Kidney (tissue), 14 donors: ENCODE measurements around the gene DNMT3B. TPM values are rescaled to one million over a fixed set of nuclear protein-coding genes. Genes with fewer than 3 reads are reported as not detected.

ENCODE experiments used
- DNase-seq, 5 donors: peaks; one replicate each; pipeline ENCODE4 v3.0.0-alpha.2; 2013 to 2020
- FAIRE-seq: peaks from 2 replicates; lab custom pipeline; 2012; peaks lifted over from hg19 to GRCh38; lab: Jason Lieb, UNC
- H3K27ac ChIP-seq, 2 donors: one replicate each; pipeline ENCODE4 v1.7.0; 2013; ENCODE audit warnings: low read depth in 2 of 2, low read length in 2 of 2, inconsistent platforms in 1 of 2
- H3K27me3 ChIP-seq: one replicate; pipeline ENCODE4 v1.7.1; 2013; ENCODE audit warnings: low read length, inconsistent platforms; ENCODE audit not compliant: control insufficient read depth, insufficient read depth
- H3K36me3 ChIP-seq, 3 donors: one replicate each; pipeline versions ENCODE4 v1.7.0 to v1.7.1; 2013; ENCODE audit warnings: low read length in 3 of 3, control low read depth in 1 of 3, inconsistent platforms in 1 of 3; ENCODE audit not compliant: insufficient read depth in 3 of 3, control insufficient read depth in 2 of 3
- H3K4me1 ChIP-seq, 3 donors: one replicate each; pipeline versions ENCODE4 v1.7.0 to v1.7.1; 2013; ENCODE audit warnings: low read length in 3 of 3, inconsistent platforms in 1 of 3, low read depth in 1 of 3; ENCODE audit not compliant: control insufficient read depth in 2 of 3, insufficient read depth in 2 of 3
- H3K4me3 ChIP-seq, 3 donors: one replicate each; pipeline versions ENCODE4 v1.7.0 to v1.8.1; 2013; ENCODE audit warnings: low read length in 3 of 3, control low read depth in 1 of 3, inconsistent platforms in 1 of 3
- H3K9ac ChIP-seq, 3 donors: one replicate each; pipeline versions ENCODE4 v1.7.0 to v1.7.1; 2013; ENCODE audit warnings: low read length in 3 of 3, control low read depth in 1 of 3, inconsistent platforms in 1 of 3
- H3K9me3 ChIP-seq, 3 donors: one replicate each; pipeline versions ENCODE4 v1.7.0 to v1.7.1; 2013; ENCODE audit warnings: low read length in 3 of 3, control low read depth in 1 of 3, inconsistent platforms in 1 of 3; ENCODE audit not compliant: control insufficient read depth in 2 of 3, insufficient read depth in 1 of 3
- CTCF ChIP-seq: IDR thresholded peaks from 3 replicates; pipeline ENCODE4 v1.5.1; 2012; ENCODE audit warnings: mild to moderate bottlenecking, moderate library complexity, borderline replicate concordance; ENCODE audit not compliant: insufficient read depth; ENCODE audit errors: extremely low read depth
- intact Hi-C: fragments of 100-400 bp; cut with DNase I; formaldehyde crosslinking; loops from one replicate; pipeline ENCODE4 v1.11.1; 2022
- polyA plus RNA-seq: library from polyadenylated mRNA; stranded (reverse); fragments of 350-450 nt; fragmentation: Illumina TruSeq; extraction: RNeasy Lipid Tissue Mini Kit (QIAGEN cat#74804); gene quantifications from one replicate; pipeline ENCODE4 v1.2.3, GENCODE V29; 2014; ENCODE audit warnings: low read depth, low replicate concordance; ENCODE audit not compliant: insufficient read depth
- total RNA-seq: library from RNA; stranded (reverse); fragmentation: NEBNext Ultra II Directional; extraction: Animal tissue kit (Norgen Biotek cat#: 25700); gene quantifications from one replicate; pipeline ENCODE4 v1.2.1, GENCODE V29; 2021
- donor health status: control.
- donor health status: control.
- donor health status: control.
- donor health status: control.
- donor health status: control.
- donor health status: DM: yes; HTN: yes; CAD: no.
- donor health status: Normal renal cell carcinoma (clear cell type).

The DNMT3B gene
- total and polyA plus RNA-seq, 2 donors from 2014 or later: 1.2 to 2.9 TPM

- H3K4me3 ChIP-seq: no peak overlapping the region
- intact Hi-C loops: no loop called here
- no peak overlapping the region for H3K27ac ChIP-seq
- H3K36me3 ChIP-seq: peaks cover 5 to 35% (median 26%) of the 10 kb centered on the region in 3 donors
- no peak for TF ChIP-seq CTCF
- H3K9me3 ChIP-seq: no peaks in the 10 kb centered on the region
- DNase-seq (no peak), FAIRE-seq (no peak)
- H3K9ac ChIP-seq: no peak overlapping the region
- peaks cover 0 to 4% (median 0%) of the 10 kb centered on the region in 3 donors for H3K4me1 ChIP-seq
- no peaks in the 10 kb centered on the region for H3K27me3 ChIP-seq
These were observed 75.0 kb downstream of the DNMT3B start for GRCh38 chr20:32837157-32837556.

DNA sequence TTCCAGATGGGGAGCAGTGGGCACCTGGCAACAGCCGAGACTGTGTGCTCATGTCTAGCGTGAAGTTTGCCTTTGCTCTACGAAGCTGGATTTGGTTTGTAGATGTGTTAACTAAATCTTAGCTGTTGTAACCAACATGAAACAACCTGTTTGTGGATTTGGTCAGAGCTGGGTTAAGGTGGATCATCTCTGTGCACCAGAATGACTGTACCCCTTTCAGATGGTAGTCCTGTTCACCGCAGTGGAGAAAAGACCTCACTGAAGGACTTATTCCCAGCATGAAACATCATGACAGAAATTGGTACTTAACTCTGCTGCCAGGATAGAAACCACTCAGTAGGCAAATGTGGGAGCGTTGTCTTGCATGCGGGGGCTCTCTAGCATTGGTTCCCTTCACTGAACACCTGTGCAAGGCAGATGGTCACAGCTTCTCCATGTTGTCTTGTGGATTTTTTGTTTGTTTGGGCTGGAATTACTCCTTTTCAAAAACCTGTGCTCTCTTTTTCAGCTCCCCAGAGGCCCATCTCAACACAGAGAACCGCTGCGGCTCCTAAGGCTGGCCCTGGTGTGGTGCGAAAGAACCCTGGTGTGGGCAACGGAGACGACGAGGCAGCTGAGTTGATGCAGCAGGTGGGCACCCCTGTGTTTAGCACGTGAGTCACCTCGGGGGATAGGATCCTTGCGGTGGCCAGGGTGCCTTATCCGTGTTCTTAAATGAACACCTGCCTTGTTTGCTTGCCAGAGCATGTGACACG is 77.2 kb downstream of the DNMT3B start:
- DNase-seq (no peak), FAIRE-seq (no peak)
- Histone ChIP-seq H3K4me1 (no peaks in the 10 kb centered on the region), H3K36me3 (peaks cover 9 to 42% (median 26%) of the 10 kb centered on the region in 3 donors), H3K27ac (no peak overlapping the region), H3K27me3 (no peaks in the 10 kb centered on the region), H3K9ac (no peak overlapping the region), H3K4me3 (no peak overlapping the region), H3K9me3 (no peaks in the 10 kb centered on the region)
- TF ChIP-seq CTCF: no peak
- intact Hi-C loops: no loop called here

DNA sequence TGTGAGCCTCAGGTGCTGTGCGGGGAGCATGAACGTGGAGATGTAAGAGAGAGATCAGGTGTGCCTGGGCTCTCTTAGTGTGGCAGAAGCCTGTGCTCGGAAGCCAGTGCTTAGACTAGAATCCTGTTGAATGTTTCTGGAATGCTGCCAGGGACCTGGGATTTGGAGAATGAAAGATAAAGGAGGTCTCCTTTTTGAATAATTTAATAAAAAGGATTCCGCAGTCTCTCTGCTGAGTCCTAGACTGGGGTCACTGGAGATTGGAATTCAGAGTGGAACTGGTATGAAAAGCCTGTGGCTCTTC is 77.7 kb downstream of the DNMT3B start:
- FAIRE-seq: no peak
- Histone ChIP-seq H3K27me3 (no peaks in the 10 kb centered on the region), H3K27ac (no peak overlapping the region), H3K4me1 (no peaks in the 10 kb centered on the region), H3K9me3 (no peaks in the 10 kb centered on the region), H3K9ac (no peak overlapping the region), H3K4me3 (no peak overlapping the region), H3K36me3 (peaks cover 9 to 42% (median 30%) of the 10 kb centered on the region in 3 donors)
- TF ChIP-seq CTCF: no peak
- intact Hi-C loops: no loop called here
- DNase-seq: no peak

DNA sequence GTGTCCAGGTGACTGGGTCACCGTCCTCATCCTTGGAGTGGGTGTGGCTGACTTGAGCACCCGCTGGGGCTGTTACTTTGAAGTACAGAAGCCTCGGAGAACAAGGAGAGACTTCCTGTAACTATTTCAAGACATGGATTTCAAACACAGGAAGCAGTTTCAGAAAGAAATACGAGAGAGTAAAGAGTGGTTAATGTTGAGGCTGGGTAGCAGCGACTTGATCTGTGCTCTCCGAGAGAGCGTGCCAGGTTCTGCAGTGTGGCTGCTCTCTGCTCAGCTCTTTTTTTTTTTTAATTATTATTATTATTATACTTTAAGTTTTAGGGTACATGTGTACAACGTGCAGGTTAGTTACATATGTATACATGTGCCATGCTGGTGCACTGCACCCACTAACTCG is 79.0 kb downstream of the DNMT3B start:
- H3K36me3 ChIP-seq: peaks cover 9 to 42% (median 31%) of the 10 kb centered on the region in 3 donors

More for the DNA sequence above, 79.0 kb downstream of the DNMT3B start:
- no peak for TF ChIP-seq CTCF
- Histone ChIP-seq H3K4me1 (no peaks in the 10 kb centered on the region), H3K27me3 (no peaks in the 10 kb centered on the region), H3K9ac (no peak overlapping the region), H3K9me3 (no peaks in the 10 kb centered on the region), H3K4me3 (no peak overlapping the region), H3K27ac (no peak overlapping the region)
- no peak for DNase-seq
- intact Hi-C loops: no loop called here
- FAIRE-seq: no peak
